Adrenal gland (tissue), 12 donors: ENCODE data around the gene MORF4L2. TPM values are rescaled to one million over a fixed set of nuclear protein-coding genes. Genes with fewer than 3 reads are reported as not detected.

Experiments used
- DNase-seq, 7 donors: peaks; one replicate each; pipeline ENCODE4 v3.0.0-alpha.2; 2019 to 2020
- H3K27ac ChIP-seq, 5 donors: fragments of 200-600 bp; sonication (generic) in 4 of 5; 1 replicate in 3 of 5; 2 replicates in 2 of 5; pipeline versions ENCODE4 v1.5.1 to v1.8.0; 2016 to 2020; ENCODE audit warnings: mild to moderate bottlenecking in 1 of 5
- H3K27me3 ChIP-seq: fragments of 200-600 bp; 2 replicates; pipeline ENCODE4 v1.8.0; 2021
- H3K36me3 ChIP-seq, 2 donors: fragments of 200-600 bp; replicated peaks in 1 of 2; 1 replicate in 1 of 2; 2 replicates in 1 of 2; pipeline versions ENCODE4 v1.5.1 to v1.8.0; 2018 to 2022
- H3K4me1 ChIP-seq, 2 donors: fragments of 200-600 bp; replicated peaks in 1 of 2; 1 replicate in 1 of 2; 2 replicates in 1 of 2; pipeline versions ENCODE4 v1.5.1 to v1.8.0; 2018 to 2021
- H3K4me3 ChIP-seq, 4 donors: fragments of 200-600 bp; sonication (generic) in 3 of 4; one replicate each; pipeline ENCODE4 v1.5.1; 2016 to 2018
- H3K9me3 ChIP-seq, 3 donors: fragments of 200-600 bp; sonication (generic) in 1 of 3; replicated peaks in 1 of 3; 1 replicate in 2 of 3; 2 replicates in 1 of 3; pipeline versions ENCODE4 v1.5.1 to v1.8.0; 2016 to 2021
- CTCF ChIP-seq, 6 experiments: fragments of 450-650 bp in 4 of 6; fragments of 200-600 bp in 2 of 6; sonication (generic) in 1 of 6; IDR thresholded peaks; 1 replicate in 5 of 6; 2 replicates in 1 of 6; pipeline versions ENCODE4 v1.5.1 to v1.8.0; 2016 to 2021; ENCODE audit warnings: antibody characterized with exemption in 6 of 6, mild to moderate bottlenecking in 2 of 6, moderate library complexity in 1 of 6
- POLR2A ChIP-seq, 2 donors: fragments of 450-650 bp; IDR thresholded peaks; one replicate each; pipeline ENCODE4 v1.6.1; 2017; ENCODE audit warnings: antibody characterized with exemption in 2 of 2, mild to moderate bottlenecking in 2 of 2, moderate library complexity in 1 of 2
- WGBS, 4 donors: extraction: QIAGEN DNeasy Blood & Tissue Kit in 2 of 4; methylation state at CpG; one replicate each; pipeline versions ENCODE4 v1.1.5 to v1.1.7; 2013 to 2017; 5-methylcytosine and 5-hydroxymethylcytosine counted together
- intact Hi-C, 2 donors: fragments of 100-400 bp; cut with DNase I; formaldehyde crosslinking; loops; one replicate each; pipeline versions ENCODE4 v1.14.1 to v1.15.0; 2022 to 2023
- polyA plus RNA-seq, 3 donors: library from polyadenylated mRNA; stranded (reverse); fragments of 200-250 nt in 2 of 3; fragments of 350-450 nt in 1 of 3; fragmentation: Illumina TruSeq in 1 of 3; extraction: RNeasy Lipid Tissue Mini Kit (QIAGEN cat#74804) in 1 of 3; gene quantifications; one replicate each; pipeline ENCODE4 v1.2.3, GENCODE V29; 2013 to 2014
- total RNA-seq, 9 donors: library from RNA; depleted of rRNA in 4 of 9; stranded (reverse); fragments of >200 nt in 4 of 9; fragments of 120-200 nt in 1 of 9; fragmentation: NEBNext Ultra II Directional in 1 of 9; extraction: Animal tissue kit (Norgen Biotek cat#: 25700) in 1 of 9; gene quantifications; one replicate each; pipeline versions ENCODE4 v1.1.0 to v1.2.4, GENCODE V29; 2013 to 2023
- donor health status: healthy with polysubstance abuse.
- donor health status: Bipolar disorder and iron deficiency.
- donor health status: DM: yes; HTN: yes; CAD: no.
- donor health status: DM: no; HTN: no; CAD: no.
- donor health status: DM: no; HTN: no; CAD: no.
- donor health status: DM: yes; HTN: yes; CAD: no.

The MORF4L2 gene
- total and polyA plus RNA-seq, 12 donors, result 225 to 767 (median 366) TPM

GRCh38 chrX:103716962-103717361 is 30.5 kb upstream of the MORF4L2 start:
- Histone ChIP-seq H3K9me3 (no peaks in the 10 kb centered on the region), H3K4me1 (no peaks in the 10 kb centered on the region), H3K27ac (no peak overlapping the region), H3K27me3 (peaks cover 4% of the 10 kb centered on the region), H3K36me3 (no peaks in the 10 kb centered on the region), H3K4me3 (no peak overlapping the region)
- DNase-seq, result peak in 1 of 7 donors; percentile 5
- TF ChIP-seq CTCF (IDR thresholded peaks at IDR 0.05) (no peak), POLR2A (IDR thresholded peaks at IDR 0.05) (no peak)
- intact Hi-C loops, result loop anchor here in 1 of 2 donors (10.0 kb wide), 1 partner anchor 58 kb away; the partner anchor contains the start of gene PLP1
- WGBS, 4 donors, result 9 to 68% (median 35%) methylated on average over 2 of the region's 2 CpGs; no CpG with 5 or more reads in 1 of the 4 donors

GRCh38 chrX:103710609-103711008 is 24.1 kb upstream of the MORF4L2 start, which contains the start of gene TMEM31:
Gene TMEM31, plus strand, starts transcription at chrX:103710909. Its CDS starts 1,350 bp downstream, at chrX:103712259.
- no peak for DNase-seq
- Histone ChIP-seq H3K4me1 (no peaks in the 10 kb centered on the region), H3K36me3 (no peaks in the 10 kb centered on the region), H3K27me3 (no peaks in the 10 kb centered on the region), H3K4me3 (no peak within 1 kb of the TSS), H3K9me3 (no peaks in the 10 kb centered on the region), H3K27ac (no peak within 1 kb of the TSS)
- 70 to 92% (median 83%) methylated on average over 4 to 5 of the region's 5 CpGs for WGBS, 4 donors
- intact Hi-C loops, result loop anchor here in 1 of 2 donors (10.0 kb wide), 1 partner anchor 64 kb away; the partner anchor contains the start of gene PLP1
- no peak for TF ChIP-seq POLR2A (IDR thresholded peaks at IDR 0.05)
- no peak for TF ChIP-seq CTCF (IDR thresholded peaks at IDR 0.05)

- Histone ChIP-seq H3K27me3 (no peaks in the 10 kb centered on the region), H3K36me3 (no peaks in the 10 kb centered on the region), H3K4me1 (no peaks in the 10 kb centered on the region), H3K4me3 (no peak overlapping the region), H3K9me3 (no peaks in the 10 kb centered on the region), H3K27ac (no peak overlapping the region)
- WGBS, 4 donors, result 87 to 100% (median 93%) methylated on average over 3 of the region's 3 CpGs
- DNase-seq, result no peak
- intact Hi-C loops, result loop anchor here in 1 of 2 donors (10.0 kb wide), 1 partner anchor 170 kb away; no protein-coding TSS in a partner anchor
- TF ChIP-seq POLR2A (IDR thresholded peaks at IDR 0.05), result no peak
- TF ChIP-seq CTCF (IDR thresholded peaks at IDR 0.05), result no peak
Observed at GRCh38 chrX:103704863-103705262, 18.4 kb upstream of the MORF4L2 start.

- no peaks in the 10 kb centered on the region for H3K27me3 ChIP-seq
- intact Hi-C loops, result no loop called here
- 44 to 67% (median 57%) methylated on average over 5 of the region's 5 CpGs for whole genome bisulfite sequencing, 4 donors
Observed at GRCh38 chrX:103699243-103699642, 12.7 kb upstream of the MORF4L2 start.

More at GRCh38 chrX:103699243-103699642, 12.7 kb upstream of the MORF4L2 start:
- Histone ChIP-seq H3K27ac (peak overlapping the region in 1 of 5 donors; percentile 1), H3K36me3 (no peaks in the 10 kb centered on the region), H3K4me3 (no peak overlapping the region), H3K4me1 (no peaks in the 10 kb centered on the region), H3K9me3 (no peaks in the 10 kb centered on the region)
- DNase-seq, result no peak
- TF ChIP-seq CTCF (IDR thresholded peaks at IDR 0.05) (no peak), POLR2A (IDR thresholded peaks at IDR 0.05) (no peak)
